K562 (cell line): ENCODE measurements around the gene CRHR2. TPM values are rescaled to one million over a fixed set of nuclear protein-coding genes. Genes with fewer than 3 reads are reported as not detected.

ENCODE experiments used
- ARNT ChIP-seq, 2 experiments: fragments of 450-650 bp; IDR thresholded peaks; 2 replicates each; pipeline ENCODE4 v1.6.1; 2016; ENCODE audit warnings: mild to moderate bottlenecking in 1 of 2
- BCL6 ChIP-seq: fragments of 250-450 bp; sonication (Bioruptor Pico); IDR thresholded peaks from 2 replicates; pipeline ENCODE4 v1.4.0; 2020
- BRF2 ChIP-seq: IDR thresholded peaks from 3 replicates; pipeline ENCODE4 v1.6.1; 2011; ENCODE audit warnings: borderline replicate concordance, mild to moderate bottlenecking; ENCODE audit not compliant: insufficient read length, insufficient read depth
- CBFB ChIP-seq: sonication (generic); formaldehyde crosslinking; IDR thresholded peaks from 2 replicates; pipeline ENCODE4 v1.4.0; 2020; ENCODE audit warnings: mild to moderate bottlenecking, missing genetic modification reagents
- GABPA ChIP-seq: fragments of 200-800 bp; sonication (Bioruptor generic); conservative IDR thresholded peaks from 2 replicates; pipeline ENCODE4 v1.6.1; 2016; ENCODE audit warnings: low read depth, missing genetic modification characterization, missing compliant biosample characterization
- HBP1 ChIP-seq: fragments of 450-650 bp; formaldehyde crosslinking; IDR thresholded peaks from 2 replicates; pipeline ENCODE4 v1.4.0; 2022; ENCODE audit warnings: missing genetic modification characterization
- NCOA2 ChIP-seq, 2 experiments: fragments of 450-650 bp; IDR thresholded peaks; 2 replicates each; pipeline ENCODE4 v1.6.1; 2018; ENCODE audit warnings: mild to moderate bottlenecking in 2 of 2, moderate library complexity in 1 of 2; ENCODE audit not compliant: partially characterized antibody in 2 of 2
- RCOR1 ChIP-seq, 2 experiments: IDR thresholded peaks; 2 replicates each; pipeline ENCODE4 v1.6.1; 2012; ENCODE audit warnings: low read depth in 2 of 2, low read length in 2 of 2, borderline replicate concordance in 1 of 2, improper control_type of control experiment in 1 of 2
- SIX5 ChIP-seq, 2 experiments: IDR thresholded peaks; 2 replicates each; pipeline ENCODE4 v1.6.1; 2011; ENCODE audit warnings: low read length in 2 of 2, borderline replicate concordance in 1 of 2, low read depth in 1 of 2, mild to moderate bottlenecking in 1 of 2, moderate library complexity in 1 of 2; ENCODE audit not compliant: insufficient read depth in 1 of 2
- ZFP30 ChIP-seq: fragments of 250-450 bp; sonication (Bioruptor Pico); IDR thresholded peaks from 2 replicates; pipeline ENCODE4 v1.8.0; 2022; ENCODE audit warnings: moderate library complexity, mild to moderate bottlenecking, inconsistent platforms, borderline replicate concordance
- ZNF592 ChIP-seq: fragments of 450-650 bp; IDR thresholded peaks from 2 replicates; pipeline ENCODE4 v1.6.1; 2017; ENCODE audit warnings: antibody characterized with exemption, mild to moderate bottlenecking
- polyA plus RNA-seq, 8 experiments: library from polyadenylated mRNA; depleted of rRNA in 4 of 8; stranded (reverse) in 5 of 8; unstranded in 3 of 8; fragments of >200 nt; fragmentation: Nextera tagmentation in 2 of 8; fragmentation: Illumina TruSeq in 1 of 8; extraction: Ambion mirVana in 2 of 8; extraction: Trizol in 1 of 8; gene quantifications; 2 replicates each; pipeline versions ENCODE4 v1.2.1 to v1.2.3, GENCODE V29; 2011 to 2014; ENCODE audit warnings: inconsistent platforms in 1 of 8, missing spikeins in 1 of 8
- total RNA-seq, 7 experiments: library from RNA; depleted of rRNA in 6 of 7; stranded (reverse); fragments of >200 nt in 6 of 7; fragmentation: Illumina TruSeq in 2 of 7; extraction: Trizol in 2 of 7; gene quantifications; 2 replicates each; pipeline versions ENCODE4 v1.2.1 to v1.2.3, GENCODE V29; 2011 to 2021; ENCODE audit warnings: low replicate concordance in 1 of 7

Gene CRHR2
- total and polyA plus RNA-seq, 9 of the 15 experiments (the other 6 are each of a cell fraction or from before 2014, with no cell fraction given), result not detected

- TF ChIP-seq ZNF592 (no peak), HBP1 (CRISPR knock-in tag) (no peak), ARNT (IDR thresholded peaks at IDR 0.05) (no peak), RCOR1 (IDR thresholded peaks at IDR 0.05; ENCODE audit: borderline replicate concordance in 1 of 2, low read depth in 2 of 2, low read length in 2 of 2) (peak in 1 of 2 experiments; percentile 96; a peak in 2 of 4 replicates), SIX5 (IDR thresholded peaks at IDR 0.05; ENCODE audit: borderline replicate concordance in 1 of 2, insufficient read depth in 1 of 2, low read depth in 1 of 2, low read length in 2 of 2) (no peak), GABPA (tag) (no peak; the same call in 1 of the 2 replicates), CBFB (CRISPR knock-in tag) (no peak), BRF2 (no peak), BCL6 (peak; percentile 75; the same call in 1 of the 2 replicates), ZFP30 (CRISPR knock-in tag) (no peak), NCOA2 (IDR thresholded peaks at IDR 0.05; ENCODE audit: partially characterized antibody in 2 of 2) (no peak)
Measured at GRCh38 chr7:30671793-30672465, 10.3 kb downstream of the CRHR2 start (continued).
